BE2C (cell line): Measurements from ENCODE around the gene SLC25A21.

Experiments
- DNase-seq: peaks from one replicate; pipeline ENCODE4 v3.0.0-alpha.2; 2020
- H3K27me3 ChIP-seq: fragments of 250-450 bp; sonication (Bioruptor Pico); 2 replicates; pipeline ENCODE4 v1.5.1; 2020; ENCODE audit warnings: mild to moderate bottlenecking
- H3K36me3 ChIP-seq: fragments of 250-450 bp; sonication (Bioruptor Pico); 2 replicates; pipeline ENCODE4 v1.5.1; 2020; ENCODE audit warnings: mild to moderate bottlenecking
- H3K4me1 ChIP-seq: fragments of 250-450 bp; sonication (Bioruptor Pico); 2 replicates; pipeline ENCODE4 v1.5.1; 2020
- H3K4me3 ChIP-seq: 2 replicates; pipeline ENCODE4 v1.5.1; 2011; ENCODE audit warnings: low read depth, low read length
- H3K9me3 ChIP-seq: fragments of 250-450 bp; sonication (Bioruptor Pico); 2 replicates; pipeline ENCODE4 v1.5.1; 2020
- CTCF ChIP-seq: IDR thresholded peaks from 2 replicates; pipeline ENCODE4 v1.5.1; 2012; ENCODE audit warnings: mild to moderate bottlenecking, low read depth, low read length

Gene SLC25A21

GRCh38 chr14:36997843-36998242 lies 174.6 kb downstream of the SLC25A21 start:
- H3K36me3 ChIP-seq, result no peaks in the 10 kb centered on the region
- no peaks in the 10 kb centered on the region for H3K9me3 ChIP-seq
- no peak overlapping the region for H3K4me3 ChIP-seq
- no peaks in the 10 kb centered on the region for H3K4me1 ChIP-seq
- no peak for DNase-seq
- no peaks in the 10 kb centered on the region for H3K27me3 ChIP-seq
- no peak for TF ChIP-seq CTCF

- no peaks in the 10 kb centered on the region for H3K27me3 ChIP-seq
- H3K9me3 ChIP-seq, result no peaks in the 10 kb centered on the region
- no peak overlapping the region for H3K4me3 ChIP-seq
- H3K36me3 ChIP-seq, result no peaks in the 10 kb centered on the region
- TF ChIP-seq CTCF, result no peak
- DNase-seq, result no peak
- no peaks in the 10 kb centered on the region for H3K4me1 ChIP-seq
These were observed 175.4 kb downstream of the SLC25A21 start for GRCh38 chr14:36996857-36997590.

- Histone ChIP-seq H3K4me3 (no peak overlapping the region), H3K9me3 (no peaks in the 10 kb centered on the region), H3K4me1 (no peaks in the 10 kb centered on the region), H3K27me3 (no peaks in the 10 kb centered on the region), H3K36me3 (no peaks in the 10 kb centered on the region)
- no peak for TF ChIP-seq CTCF
- no peak for DNase-seq
These were observed 176.1 kb downstream of the SLC25A21 start for GRCh38 chr14:36996133-36996856.

GRCh38 chr14:36989806-36990205 lies 182.6 kb downstream of the SLC25A21 start:
- Histone ChIP-seq H3K9me3 (no peaks in the 10 kb centered on the region), H3K4me3 (no peak overlapping the region), H3K27me3 (no peaks in the 10 kb centered on the region), H3K36me3 (no peaks in the 10 kb centered on the region), H3K4me1 (no peaks in the 10 kb centered on the region)
- DNase-seq, result no peak
- TF ChIP-seq CTCF, result no peak

GRCh38 chr14:36988989-36989388 lies 183.4 kb downstream of the SLC25A21 start:
- Histone ChIP-seq H3K4me3 (no peak overlapping the region), H3K36me3 (no peaks in the 10 kb centered on the region), H3K4me1 (no peaks in the 10 kb centered on the region), H3K9me3 (no peaks in the 10 kb centered on the region), H3K27me3 (no peaks in the 10 kb centered on the region)
- no peak for DNase-seq
- no peak for TF ChIP-seq CTCF

GRCh38 chr14:36988568-36988967 lies 183.8 kb downstream of the SLC25A21 start:
- TF ChIP-seq CTCF, result no peak

More at GRCh38 chr14:36988568-36988967, 183.8 kb downstream of the SLC25A21 start:
- Histone ChIP-seq H3K4me3 (no peak overlapping the region), H3K9me3 (no peaks in the 10 kb centered on the region; the same call in 1 of the 2 replicates), H3K4me1 (no peaks in the 10 kb centered on the region), H3K36me3 (no peaks in the 10 kb centered on the region), H3K27me3 (no peaks in the 10 kb centered on the region)
- DNase-seq, result no peak
